Measurements from ENCODE around the gene CHEK1.
A peak's percentile ranks its signal among the peaks of the same experiment; 100 is the strongest.
"Not testable (repeated sequence)": the region's sequence is repeated elsewhere in the genome, so short reads cannot be mapped to it uniquely, and the experiment has no call there.

CHEK1 gene

DNA sequence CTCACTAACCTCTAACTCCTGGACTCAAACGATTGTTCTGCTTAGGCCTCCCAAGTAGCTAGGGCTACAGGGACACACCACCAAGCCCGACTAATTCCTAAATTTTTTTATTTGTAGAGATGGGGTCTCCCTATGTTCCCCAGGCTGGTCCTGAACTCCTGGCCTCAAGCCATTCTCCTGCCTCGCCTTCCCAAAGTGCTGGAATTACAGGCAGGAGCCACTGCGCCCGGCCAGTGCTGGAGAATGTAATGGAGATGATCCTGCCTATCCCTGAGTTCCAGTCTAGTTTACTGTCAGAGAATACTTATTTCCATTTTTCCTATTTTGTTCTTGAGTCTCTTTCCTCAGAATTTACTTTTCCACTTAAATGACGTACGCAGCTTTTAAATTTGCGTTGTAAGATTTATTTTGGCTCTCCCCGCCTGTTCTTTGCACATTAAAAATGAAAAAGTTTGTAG lies at the start of gene CHEK1:
TSS of gene CHEK1 (plus strand) at position 408 of the 458 bp plus-strand sequence. CDS start 1,606 bp downstream, outside the sequence.
- DNase-seq: no peak

DNA sequence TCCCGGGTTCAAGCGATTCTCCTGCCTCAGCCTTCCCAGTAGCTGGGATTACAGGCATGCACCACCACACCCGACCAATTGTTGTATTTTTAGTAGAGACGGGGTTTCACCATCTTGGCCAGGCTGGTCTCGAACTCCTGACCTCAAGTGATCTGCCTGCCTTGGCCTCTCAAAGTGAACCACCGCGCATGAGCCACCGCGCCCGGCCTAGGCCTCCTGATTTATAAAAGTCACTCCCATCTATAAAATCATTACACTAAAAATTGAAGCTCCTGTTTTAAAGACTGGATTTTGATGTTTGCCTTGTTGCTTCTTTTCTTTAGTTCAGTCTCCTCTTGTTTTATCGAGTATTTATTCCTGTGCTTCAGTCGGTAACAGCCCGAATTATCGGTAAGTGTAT lies 47.8 kb upstream of the CHEK1 start:
- DNase-seq: not testable (repeated sequence)

DNA sequence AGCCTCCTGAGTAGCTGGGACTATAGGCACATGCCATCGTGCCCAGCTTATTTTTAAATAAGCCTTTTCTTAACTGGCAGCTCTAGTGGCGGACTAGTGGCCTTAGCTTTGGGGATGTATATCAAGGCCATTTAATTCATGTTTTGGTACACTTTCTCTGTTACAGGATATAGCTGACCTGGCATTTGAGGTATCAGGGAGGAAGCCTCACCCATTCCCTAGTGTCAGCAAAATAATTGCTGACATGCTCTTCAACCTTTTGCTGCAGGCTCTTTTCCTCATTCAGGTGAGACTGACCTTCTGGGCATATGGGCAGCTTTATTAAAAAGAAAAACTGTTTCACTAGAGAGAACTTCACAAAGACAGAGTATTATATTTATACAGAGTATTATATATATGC lies 46.2 kb upstream of the CHEK1 start:
- DNase-seq: no peak

DNA sequence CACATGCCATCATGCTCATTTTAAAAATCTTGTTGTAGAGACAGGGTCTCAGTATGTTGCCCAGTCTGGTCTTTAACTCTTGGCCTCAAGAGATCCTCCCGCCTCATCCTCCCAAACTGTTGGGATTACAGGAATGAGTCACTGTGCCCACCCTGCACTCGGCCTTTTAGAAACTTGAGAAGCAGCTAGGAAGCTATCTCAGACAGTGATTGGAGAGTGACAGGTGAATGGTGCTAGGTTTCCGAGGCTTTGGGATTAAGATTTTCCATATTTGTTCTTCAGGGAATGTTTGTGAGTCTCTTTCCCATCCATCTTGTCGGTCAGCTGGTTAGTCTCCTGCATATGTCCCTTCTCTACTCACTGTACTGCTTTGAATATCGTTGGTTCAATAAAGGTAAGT lies 45.2 kb upstream of the CHEK1 start:
- DNase-seq: no peak

DNA sequence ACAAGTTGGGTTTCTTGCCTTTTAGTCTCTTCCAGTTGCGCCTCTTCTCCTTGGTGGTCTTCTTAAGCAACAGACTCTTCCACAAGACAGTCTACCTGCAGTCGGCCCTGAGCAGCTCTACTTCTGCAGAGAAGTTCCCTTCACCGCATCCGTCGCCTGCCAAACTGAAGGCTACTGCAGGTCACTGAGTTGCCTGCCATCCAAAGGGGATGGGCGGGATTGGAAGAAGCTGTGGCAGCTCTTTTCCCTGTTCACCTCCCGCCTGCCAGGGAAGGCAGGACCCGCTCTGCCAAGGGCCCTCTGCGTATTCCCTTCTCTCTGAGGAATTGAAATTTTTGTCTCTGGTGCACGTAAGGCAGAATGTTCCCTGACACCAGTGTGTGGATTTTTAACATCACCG lies 41.5 kb upstream of the CHEK1 start:
- DNase-seq: no peak

DNA sequence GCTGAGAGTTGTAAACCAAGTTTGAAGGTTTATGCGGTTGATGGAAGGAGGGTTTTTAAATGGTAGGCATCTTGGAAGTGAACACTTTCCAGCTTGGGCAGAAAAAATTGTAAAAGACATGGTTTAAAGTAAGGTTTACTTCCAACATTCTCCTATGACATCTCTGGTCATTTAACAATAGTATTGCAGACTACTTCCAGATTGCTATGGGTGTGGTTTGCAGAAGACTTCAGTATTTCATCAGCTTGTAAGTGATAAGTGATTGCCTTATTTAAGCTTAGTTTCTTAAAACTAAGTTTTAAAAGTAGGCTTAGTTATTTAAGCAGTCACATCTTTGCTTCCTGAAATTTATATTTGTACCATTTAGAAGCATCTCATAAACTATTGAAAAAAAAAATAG lies 39.5 kb upstream of the CHEK1 start:
- no peak for DNase-seq

DNA sequence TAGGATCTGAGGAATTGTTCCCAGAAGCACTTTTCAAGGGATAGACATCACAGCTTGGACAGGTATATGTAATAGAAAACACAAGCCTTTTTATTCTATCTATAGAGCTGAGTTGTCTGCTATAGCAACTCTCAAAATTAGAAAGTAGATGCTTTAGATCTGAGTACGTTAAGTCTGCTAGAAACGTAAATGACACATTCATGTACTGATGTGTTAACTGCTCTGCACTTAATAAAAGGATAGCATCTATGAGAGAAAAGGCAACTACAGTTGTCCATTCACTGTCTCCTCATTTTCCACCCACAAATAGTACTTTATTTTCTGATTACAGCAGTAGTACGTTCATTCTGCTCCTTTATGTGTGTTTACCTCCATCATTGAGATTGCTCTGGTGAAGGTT lies 38.3 kb upstream of the CHEK1 start:
- DNase-seq: no peak

DNA sequence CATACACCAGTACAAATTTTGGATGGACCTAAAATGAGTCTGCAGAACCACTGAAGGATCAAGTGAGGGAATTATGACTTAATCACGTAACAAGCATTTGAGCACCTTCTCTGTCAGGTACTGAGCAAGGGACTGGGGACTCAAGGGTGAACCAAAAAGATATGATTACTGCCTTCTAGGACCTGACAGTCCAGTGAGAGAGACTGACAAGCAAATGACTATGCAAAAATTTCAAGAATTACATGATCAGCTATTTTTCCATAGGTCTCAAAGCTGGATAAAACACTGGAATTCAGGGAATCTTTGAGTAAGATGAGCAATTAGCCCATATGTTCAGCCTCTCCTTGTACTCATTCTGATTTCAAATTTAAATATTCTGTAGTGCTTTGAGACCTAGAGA lies 37.5 kb upstream of the CHEK1 start:
- DNase-seq: no peak

DNA sequence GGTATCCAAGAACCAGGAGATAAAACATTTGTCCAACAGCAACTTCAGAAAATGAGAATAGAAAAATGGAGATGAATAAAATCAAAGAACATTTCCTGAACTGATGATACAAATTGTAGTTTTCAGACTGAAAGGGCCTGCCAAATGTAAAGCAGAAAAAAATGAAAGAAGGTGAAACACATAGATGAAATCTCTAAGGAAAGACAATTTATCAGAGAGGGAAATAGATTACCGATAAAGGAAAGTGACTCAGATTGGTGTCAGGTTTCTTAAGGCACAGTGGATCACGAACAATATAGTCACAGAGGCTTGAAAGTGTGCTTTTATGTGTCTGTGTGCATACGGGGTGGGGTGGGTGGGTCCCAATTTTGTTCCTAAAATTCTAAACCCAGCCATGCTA lies 36.5 kb upstream of the CHEK1 start:
- DNase-seq: no peak

DNA sequence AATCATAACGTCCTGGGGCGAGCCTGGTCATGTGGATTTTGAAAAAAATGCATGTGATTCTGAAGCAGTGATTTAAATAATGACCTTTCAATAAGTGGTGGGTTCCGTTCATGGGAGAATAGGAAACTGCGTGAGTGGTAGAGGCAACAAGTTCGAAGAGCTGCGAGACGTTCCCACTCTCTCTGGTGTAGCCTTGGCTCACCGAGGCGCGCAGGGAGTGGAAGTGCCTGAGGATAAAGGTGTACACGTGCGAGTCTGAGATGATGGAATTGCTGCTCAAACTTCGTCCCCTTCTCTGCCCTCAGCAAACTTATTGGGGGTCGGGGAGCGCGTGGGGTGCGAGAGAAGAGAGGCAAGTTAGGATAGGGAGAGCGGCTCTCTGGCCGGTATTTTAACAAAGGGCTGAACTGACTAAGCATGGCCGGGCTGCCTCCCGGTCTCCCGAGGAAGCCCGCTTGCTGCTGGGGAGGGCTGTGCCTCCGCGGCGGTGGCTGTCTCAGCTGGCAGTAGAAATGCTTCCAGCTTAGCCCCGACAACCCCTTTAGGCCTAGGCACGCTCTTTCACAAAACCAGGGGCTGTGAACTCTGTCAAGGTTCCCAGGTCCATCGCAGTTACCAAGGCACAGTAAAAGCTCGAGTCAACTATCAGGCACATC lies 33.2 kb upstream of the CHEK1 start:
- peak; percentile 46 for DNase-seq

DNA sequence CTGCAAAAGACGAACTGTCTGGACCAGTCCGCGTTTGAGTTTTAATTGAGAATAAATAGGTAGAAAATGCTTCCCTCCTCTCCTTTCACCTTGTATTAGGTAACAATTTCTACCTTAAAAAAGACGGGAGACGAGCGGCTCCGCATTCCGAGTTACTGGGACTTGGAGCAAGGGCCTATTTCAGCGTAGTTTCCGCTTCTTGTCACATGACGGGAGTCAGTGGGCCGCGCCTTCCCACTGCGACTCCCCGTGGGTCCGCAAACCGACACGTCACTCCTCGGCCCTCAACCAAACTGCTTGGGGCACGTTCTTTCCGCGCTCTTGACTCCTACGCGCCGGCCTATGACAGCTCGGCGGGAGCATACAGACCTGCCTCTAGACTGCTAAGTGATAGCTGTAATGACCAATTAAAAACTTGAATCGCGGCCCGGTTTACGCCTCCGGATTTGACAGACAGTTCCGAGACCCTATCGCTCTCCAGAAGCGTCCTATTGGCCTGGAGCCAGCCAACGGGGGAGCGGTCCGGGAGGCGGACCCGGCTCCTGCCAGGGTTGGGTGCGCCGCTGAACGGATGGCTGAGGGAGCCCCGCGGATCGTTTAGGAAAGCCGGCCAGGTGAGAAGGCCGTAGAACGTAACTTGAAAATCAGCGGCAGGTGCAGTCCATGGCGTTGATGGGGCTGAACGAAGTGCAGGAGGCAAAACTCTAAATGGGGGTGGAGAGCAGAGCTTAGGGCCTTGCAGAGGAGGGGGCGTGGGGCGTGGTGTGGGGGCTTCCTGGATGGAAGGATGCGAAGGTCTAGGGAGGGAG lies 32.5 kb upstream of the CHEK1 start, which contains the start of gene STT3A:
TSS of gene STT3A (plus strand) at position 548 of the 809 bp plus-strand sequence. CDS start 3,064 bp downstream, outside the sequence.
- peak; percentile 97 for DNase-seq

DNA sequence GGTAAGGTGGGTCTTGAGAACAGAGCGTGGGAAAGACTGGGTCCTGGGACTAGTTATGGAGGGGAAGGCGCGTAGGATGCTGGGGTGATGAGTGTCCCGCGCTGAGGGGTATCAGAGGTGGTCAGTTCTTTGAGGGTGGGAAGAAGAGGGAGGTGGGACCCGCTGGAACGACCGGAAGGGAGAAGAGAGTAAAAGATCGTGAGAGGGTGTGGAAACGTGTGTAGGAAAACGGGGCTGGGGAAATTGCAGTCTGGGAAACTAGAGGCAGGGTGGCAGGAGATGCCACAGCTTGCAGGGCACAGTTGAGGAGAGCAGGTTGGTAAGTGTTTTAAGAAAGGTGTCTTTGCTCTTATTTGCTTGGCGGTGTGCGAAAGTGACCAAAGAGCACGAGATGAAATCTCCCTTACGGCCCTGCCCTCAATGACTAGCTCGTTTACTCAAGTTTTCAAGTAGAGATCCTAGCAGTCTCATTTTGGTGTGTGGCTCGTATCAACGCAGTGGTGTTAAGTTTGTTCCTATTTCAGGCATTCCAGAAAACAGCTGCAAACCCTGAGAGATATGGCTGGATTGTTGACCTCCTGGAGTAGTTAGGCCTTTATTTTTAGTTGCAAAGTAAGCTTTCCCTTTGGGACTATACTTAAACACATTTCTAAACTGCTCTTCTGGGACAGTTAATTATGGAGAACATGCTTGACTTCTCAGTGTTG lies 31.7 kb upstream of the CHEK1 start:
- no peak for DNase-seq

DNA sequence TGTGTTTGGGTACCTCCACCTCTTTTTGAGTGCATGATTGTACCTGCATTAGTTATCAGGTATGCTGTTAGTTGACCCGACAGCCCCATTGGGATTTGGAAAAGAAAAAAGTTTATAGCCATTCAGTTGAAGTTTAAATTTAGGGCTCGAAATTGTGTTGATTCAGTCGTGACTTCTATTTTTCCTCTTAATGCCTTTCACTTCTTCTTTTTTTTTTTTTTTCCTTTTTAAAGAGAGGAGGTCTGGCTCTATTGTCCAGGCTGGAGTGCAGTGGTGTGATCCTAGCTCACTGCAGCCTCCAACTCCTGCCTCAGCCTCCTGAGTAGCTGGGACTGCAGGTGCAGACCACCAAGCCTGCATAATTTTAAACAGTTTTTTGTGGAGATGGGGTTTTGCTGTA lies 30.0 kb upstream of the CHEK1 start:
- no peak for DNase-seq

DNA sequence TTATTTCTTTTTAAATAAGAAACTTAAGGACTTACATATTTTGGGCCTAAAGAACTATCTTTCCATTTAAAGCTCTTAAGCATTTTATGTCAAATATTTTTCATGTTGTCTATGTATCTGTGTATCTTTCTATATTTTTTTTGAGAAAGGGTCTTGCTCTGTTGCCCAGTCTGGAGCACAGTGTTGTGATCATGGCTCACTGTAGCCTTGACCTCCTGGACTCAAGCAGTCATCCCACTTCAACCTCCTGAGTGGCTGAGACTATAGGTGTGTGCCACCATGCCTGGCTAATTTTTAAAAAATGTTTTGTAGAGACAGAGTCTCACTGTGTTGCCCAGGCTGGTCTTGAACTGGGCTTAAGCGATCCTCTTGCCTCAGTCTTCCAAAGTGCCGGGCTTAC lies 24.3 kb upstream of the CHEK1 start:
- DNase-seq: no peak

DNA sequence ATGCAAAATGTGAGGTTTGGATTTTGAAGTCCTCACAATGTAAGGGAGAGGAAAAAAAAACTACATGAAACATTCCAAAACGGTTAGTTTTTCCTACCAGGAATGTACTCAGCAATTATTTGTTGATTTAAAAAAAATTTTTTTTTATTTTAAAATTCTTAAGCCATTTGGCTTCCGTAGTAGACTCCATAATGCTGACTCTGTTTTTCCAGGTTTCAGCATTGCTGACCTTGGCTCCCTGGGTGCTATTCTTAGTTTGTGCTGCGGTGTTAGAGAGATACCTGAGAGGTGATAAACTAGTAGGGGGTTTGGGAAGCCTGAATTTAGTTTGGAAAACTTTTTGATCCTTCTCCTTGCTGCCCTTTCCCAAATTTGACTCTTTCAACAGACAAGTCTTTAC lies 21.8 kb upstream of the CHEK1 start:
- DNase-seq: no peak

DNA sequence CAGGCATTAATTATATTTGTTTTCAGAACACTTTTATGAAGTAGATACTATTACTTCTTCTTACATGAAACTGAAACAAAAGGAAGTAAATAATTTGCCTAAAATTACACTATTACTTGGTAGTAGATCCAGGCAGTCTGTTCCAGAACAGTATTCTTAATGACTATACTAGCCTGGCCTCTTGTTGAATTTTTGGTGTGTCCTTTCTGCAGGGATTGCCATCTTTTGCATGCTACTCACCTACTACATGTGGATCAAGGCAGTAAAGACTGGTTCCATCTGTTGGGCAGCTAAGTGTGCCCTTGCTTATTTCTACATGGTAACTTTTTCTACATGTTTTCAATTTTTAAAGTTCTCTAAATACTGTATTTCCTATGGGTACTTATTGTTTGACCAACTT lies 19.5 kb upstream of the CHEK1 start:
- DNase-seq: no peak

DNA sequence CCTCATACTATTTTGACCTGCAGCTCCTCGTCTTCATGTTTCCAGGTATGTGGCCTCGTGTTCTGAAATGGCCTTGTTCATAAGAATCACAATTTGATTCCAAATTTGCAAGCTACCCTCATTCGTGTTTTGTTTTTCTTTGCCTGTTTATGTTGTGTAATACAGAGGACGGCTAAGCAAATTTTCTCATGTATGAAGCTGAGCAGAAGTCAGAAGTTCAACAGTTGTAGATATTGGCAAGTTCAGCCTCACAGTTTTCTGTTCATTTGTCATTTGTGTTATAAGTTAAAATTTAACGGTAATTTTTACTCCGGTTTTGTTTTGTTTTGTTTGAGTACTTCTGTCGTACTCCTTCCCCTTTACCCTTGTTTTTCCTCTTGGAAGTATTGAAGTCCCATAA lies 15.4 kb upstream of the CHEK1 start:
- no peak for DNase-seq

DNA sequence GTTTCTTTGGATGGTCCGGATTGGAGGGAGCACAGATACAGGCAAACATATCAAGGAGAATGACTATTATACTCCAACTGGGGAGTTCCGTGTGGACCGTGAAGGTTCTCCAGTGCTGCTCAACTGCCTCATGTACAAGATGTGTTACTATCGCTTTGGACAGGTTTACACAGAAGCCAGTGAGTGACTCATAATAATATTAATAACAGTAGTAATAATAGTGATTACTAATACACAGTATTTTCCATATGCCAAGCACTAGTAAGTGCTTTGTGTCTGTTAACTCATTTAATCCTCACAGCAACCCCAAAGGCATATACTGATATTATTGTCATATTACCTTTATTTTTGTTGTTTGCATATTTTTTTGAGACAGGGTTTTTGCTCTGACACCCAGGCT lies 6.6 kb upstream of the CHEK1 start:
- no peak for DNase-seq

DNA sequence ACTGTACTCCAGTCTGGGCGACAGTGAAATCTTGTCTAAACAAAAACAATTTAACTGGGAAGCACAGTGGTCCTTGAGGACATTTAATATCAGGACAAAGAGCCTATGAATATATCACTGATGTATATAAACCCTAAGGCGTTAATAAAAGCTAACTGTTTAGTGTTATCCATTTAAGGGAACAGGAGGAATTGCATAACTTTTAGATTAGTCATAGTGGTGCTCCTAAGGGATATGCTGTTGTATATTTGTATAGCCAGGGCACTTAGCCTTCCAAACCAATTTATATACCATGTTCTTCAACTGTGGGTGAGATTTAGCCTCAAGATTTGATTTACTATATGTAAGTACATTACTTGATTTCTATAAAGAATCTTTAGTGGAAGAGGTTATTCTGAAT lies 3.0 kb upstream of the CHEK1 start:
- DNase-seq: no peak

DNA sequence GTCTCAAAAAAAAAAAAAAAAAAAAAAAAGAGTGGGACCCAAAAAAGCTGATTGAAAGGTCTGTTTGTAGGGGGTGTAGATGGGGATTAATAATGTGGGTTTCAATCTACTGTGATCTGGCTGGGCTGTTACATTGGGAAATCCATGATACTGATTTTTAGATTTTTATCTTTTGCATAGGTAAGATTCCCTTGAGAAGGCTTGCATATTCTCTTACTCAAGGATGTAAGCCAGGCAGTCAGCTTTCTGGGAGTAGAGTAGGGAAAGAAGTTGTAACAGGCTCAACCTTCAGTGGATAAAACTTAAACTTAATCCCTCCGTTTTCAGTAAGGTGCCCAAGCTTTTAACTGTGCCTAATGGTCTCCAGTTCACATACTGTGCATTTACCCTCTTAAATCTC lies 1.9 kb upstream of the CHEK1 start:
- DNase-seq: no peak

DNA sequence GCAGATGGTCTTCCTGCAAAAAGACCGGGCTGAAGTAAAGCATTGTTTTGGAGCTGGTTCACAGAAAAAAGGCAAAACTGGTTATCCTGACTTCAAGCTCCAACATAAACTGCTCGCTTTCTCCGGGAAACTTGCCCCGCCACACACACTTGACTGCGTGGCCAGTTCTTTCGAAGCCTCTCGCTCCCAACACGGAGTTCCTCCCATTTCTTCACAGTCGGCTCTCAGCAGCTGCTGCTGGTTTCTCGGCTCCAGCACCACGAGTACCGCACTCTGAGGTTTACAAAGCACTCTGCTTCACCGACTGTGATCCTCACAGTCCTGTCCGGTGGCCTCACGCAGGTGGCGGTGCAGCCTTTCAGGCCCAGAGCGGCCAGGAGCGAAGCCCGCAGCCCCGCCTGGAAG lies 264 bp downstream of the CHEK1 start:
- no peak for DNase-seq

DNA sequence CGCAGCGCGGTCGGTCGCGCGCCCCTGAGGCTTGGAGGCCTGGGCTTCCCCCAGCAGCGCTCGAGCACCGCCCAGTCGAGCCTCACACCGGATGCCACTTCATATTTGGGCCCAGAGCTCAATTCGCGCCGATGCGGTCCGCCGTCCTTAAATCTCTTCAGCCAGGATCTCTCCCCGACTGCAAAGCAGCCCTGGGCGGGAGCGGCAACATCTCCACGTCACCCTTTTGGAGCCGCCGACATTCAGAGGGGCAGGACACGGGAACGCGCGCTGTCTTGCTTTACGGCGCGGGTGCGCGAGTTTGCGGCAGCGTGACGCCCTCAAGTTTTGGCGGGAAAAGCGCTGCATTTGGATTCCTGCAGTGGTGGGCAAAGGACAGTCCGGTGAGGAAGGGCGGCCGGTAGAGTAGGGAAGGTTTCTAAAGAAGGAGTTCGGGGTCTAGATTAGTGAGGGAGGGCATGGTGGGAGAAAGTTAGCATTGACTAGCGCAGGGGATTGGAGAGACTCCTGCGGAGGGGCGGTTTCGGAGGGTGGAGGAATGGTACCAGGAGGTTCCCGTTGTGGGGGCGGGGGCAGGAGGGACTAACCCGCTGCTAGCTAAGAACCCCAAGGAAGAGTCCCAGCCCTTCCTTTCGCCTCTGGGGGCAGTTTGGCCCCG lies 796 bp downstream of the CHEK1 start:
- DNase-seq: peak; percentile 93

DNA sequence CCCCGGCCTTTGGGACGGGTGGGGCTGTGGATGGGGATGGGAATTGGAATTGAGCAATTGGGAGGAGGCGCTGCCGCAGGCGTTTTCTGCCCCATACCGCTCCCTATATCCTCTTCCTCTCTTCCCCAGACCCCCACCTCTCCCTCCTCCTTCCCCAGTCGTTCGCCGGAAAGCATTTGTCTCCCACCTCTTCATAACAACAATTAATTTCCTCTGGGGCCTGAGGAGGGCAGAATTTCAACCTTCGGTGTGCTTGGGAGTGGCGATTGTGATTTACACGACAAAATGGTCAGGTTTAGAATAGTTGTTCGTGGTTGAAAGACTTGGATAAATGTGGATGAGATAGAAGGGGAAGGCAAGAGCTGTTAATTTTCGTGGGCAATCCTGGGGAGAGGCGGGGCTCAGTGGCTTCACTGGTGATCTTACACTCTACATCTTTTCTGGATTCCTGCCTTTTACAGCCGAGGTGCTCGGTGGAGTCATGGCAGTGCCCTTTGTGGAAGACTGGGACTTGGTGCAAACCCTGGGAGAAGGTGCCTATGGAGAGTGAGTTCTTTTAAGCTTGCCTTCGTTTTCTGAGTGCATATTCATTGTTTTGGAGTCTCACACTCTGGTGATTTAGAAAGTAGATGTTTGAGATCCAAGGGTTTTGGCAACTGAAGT lies 1.5 kb downstream of the CHEK1 start:
- no peak for DNase-seq
